Measurements from ENCODE around the gene MCEE. TPM values are rescaled to one million over a fixed set of nuclear protein-coding genes. Genes with fewer than 3 reads are reported as not detected.
A peak's percentile ranks its signal among the peaks of the same experiment; 100 is the strongest.

The MCEE gene
- total RNA-seq, 1 experiment from 2014 or later = 10.9 TPM

GRCh38 chr2:71130905-71131244 is 846 bp upstream of the MCEE start:
- Histone ChIP-seq H3K27me3 (ENCODE audit: low read length) (no peaks in the 10 kb centered on the region), H3K9ac (ENCODE audit: low read length) (peak overlapping the region; percentile 97), H3K79me2 (ENCODE audit: low read length) (peaks cover 70% of the 10 kb centered on the region), H4K20me1 (ENCODE audit: low read length) (peaks cover 23% of the 10 kb centered on the region), H2AFZ (ENCODE audit: low read length) (peak overlapping the region; percentile 90), H3K4me2 (ENCODE audit: low read length) (peak overlapping the region; percentile 90), H3K27ac (ENCODE audit: low read length) (peak overlapping the region; percentile 87), H3K36me3 (ENCODE audit: low read depth, low read length) (peaks cover 25% of the 10 kb centered on the region), H3F3A (ENCODE audit: low read length, unreplicated experiment) (peaks cover 8% of the 10 kb centered on the region), H3K4me1 (ENCODE audit: insufficient read depth, low read length) (peaks cover 15% of the 10 kb centered on the region), H3K9me3 (ENCODE audit: low read length) (no peaks in the 10 kb centered on the region), H3K4me3 (ENCODE audit: low read length) (peak overlapping the region; percentile 93), H3K9me2 (replicated peaks; ENCODE audit: low read length) (no peaks in the 10 kb centered on the region)
- ATAC-seq (no peak), DNase-seq (no peak)
- ChIA-PET POLR2A (ENCODE audit: unreplicated experiment) (no interaction called here), CTCF (interaction anchor here (1.0 to 1.1 kb wide), 2 partner anchors 31 to 62 kb away, joined by 3 read pairs; partner anchors contain the start of gene NAGK)
- TF ChIP-seq EZH2phosphoT487 (IDR thresholded peaks at IDR 0.05; ENCODE audit: borderline replicate concordance, low read length) (no peak), CTCF (conservative IDR thresholded peaks at IDR 0.05; ENCODE audit: low read depth, low read length) (no peak), EZH2 (IDR thresholded peaks at IDR 0.05; ENCODE audit: low read length, unreplicated experiment) (no peak)
- intact Hi-C loops (cut with micrococcal nuclease) = no loop called here
- TSS peak; percentile 45 for BruUV-seq (replicated peaks)

DNA sequence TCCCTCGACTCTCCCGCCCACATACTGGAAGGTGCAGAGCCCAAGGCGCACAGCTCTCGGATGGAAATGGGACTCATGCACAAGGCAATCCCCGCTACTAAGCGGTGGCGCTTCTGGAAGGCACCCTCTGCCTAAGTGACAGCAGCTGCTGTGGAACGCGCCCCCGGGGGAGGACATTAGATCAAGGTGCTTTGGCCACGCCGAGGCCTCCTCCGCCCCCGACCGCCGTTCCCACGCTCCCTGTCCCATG is 202 bp downstream of the MCEE start:
- BruUV-seq (replicated peaks) = no TSS peak
- no peak for TF ChIP-seq CTCF (conservative IDR thresholded peaks at IDR 0.05; ENCODE audit: low read depth, low read length)
- TF ChIP-seq EZH2phosphoT487 (IDR thresholded peaks at IDR 0.05; ENCODE audit: borderline replicate concordance, low read length) = no peak
- no peak for TF ChIP-seq EZH2 (IDR thresholded peaks at IDR 0.05; ENCODE audit: low read length, unreplicated experiment)
- no peaks in the 10 kb centered on the region for H3K9me2 ChIP-seq (replicated peaks; ENCODE audit: low read length)
- ChIA-PET POLR2A (ENCODE audit: unreplicated experiment) (no interaction called here), CTCF (interaction anchor here (0.6 kb wide), 1 partner anchor 29 kb away, joined by 4 read pairs; no protein-coding TSS in a partner anchor)
- H4K20me1 ChIP-seq (ENCODE audit: low read length) = peaks cover 23% of the 10 kb centered on the region
- peak overlapping the region; percentile 93 for H3K4me3 ChIP-seq (ENCODE audit: low read length)
- no peaks in the 10 kb centered on the region for H3K9me3 ChIP-seq (ENCODE audit: low read length)
- peak; percentile 80 for DNase-seq
- H3K9ac ChIP-seq (ENCODE audit: low read length) = peak overlapping the region; percentile 97
- H3K4me1 ChIP-seq (ENCODE audit: insufficient read depth, low read length) = peaks cover 15% of the 10 kb centered on the region
- H3K27ac ChIP-seq (ENCODE audit: low read length) = peak overlapping the region; percentile 87
- peak overlapping the region; percentile 90 for H2AFZ ChIP-seq (ENCODE audit: low read length)
- intact Hi-C loops (cut with micrococcal nuclease) = loop anchor here (1.0 kb wide), 1 partner anchor 62 kb away; the partner anchor contains the start of gene NAGK
- H3K27me3 ChIP-seq (ENCODE audit: low read length) = no peaks in the 10 kb centered on the region
- H3K79me2 ChIP-seq (ENCODE audit: low read length) = peaks cover 70% of the 10 kb centered on the region
- peaks cover 21% of the 10 kb centered on the region for H3K36me3 ChIP-seq (ENCODE audit: low read depth, low read length)
- H3K4me2 ChIP-seq (ENCODE audit: low read length) = peak overlapping the region; percentile 90
- peaks cover 8% of the 10 kb centered on the region for H3F3A ChIP-seq (ENCODE audit: low read length, unreplicated experiment)
- peak; percentile 60 for ATAC-seq

- ATAC-seq (no peak), DNase-seq (peak; percentile 45)
- ChIA-PET CTCF (interaction anchor here (0.6 kb wide), 1 partner anchor 29 kb away, joined by 4 read pairs; no protein-coding TSS in a partner anchor), POLR2A (ENCODE audit: unreplicated experiment) (no interaction called here)
- Histone ChIP-seq H3K9ac (ENCODE audit: low read length) (peak overlapping the region; percentile 97), H3K4me2 (ENCODE audit: low read length) (peak overlapping the region; percentile 90), H3K9me2 (replicated peaks; ENCODE audit: low read length) (no peaks in the 10 kb centered on the region), H2AFZ (ENCODE audit: low read length) (peak overlapping the region; percentile 90), H3K9me3 (ENCODE audit: low read length) (no peaks in the 10 kb centered on the region), H3K27me3 (ENCODE audit: low read length) (no peaks in the 10 kb centered on the region), H3F3A (ENCODE audit: low read length, unreplicated experiment) (peaks cover 8% of the 10 kb centered on the region), H3K4me3 (ENCODE audit: low read length) (peak overlapping the region; percentile 93), H3K27ac (ENCODE audit: low read length) (peak overlapping the region; percentile 87), H3K4me1 (ENCODE audit: insufficient read depth, low read length) (peaks cover 15% of the 10 kb centered on the region), H3K79me2 (ENCODE audit: low read length) (peaks cover 71% of the 10 kb centered on the region), H3K36me3 (ENCODE audit: low read depth, low read length) (peaks cover 17% of the 10 kb centered on the region), H4K20me1 (ENCODE audit: low read length) (peaks cover 23% of the 10 kb centered on the region)
- TF ChIP-seq EZH2 (IDR thresholded peaks at IDR 0.05; ENCODE audit: low read length, unreplicated experiment) (no peak), CTCF (conservative IDR thresholded peaks at IDR 0.05; ENCODE audit: low read depth, low read length) (no peak), EZH2phosphoT487 (IDR thresholded peaks at IDR 0.05; ENCODE audit: borderline replicate concordance, low read length) (no peak)
- intact Hi-C loops (cut with micrococcal nuclease) = loop anchor here (1.0 kb wide), 1 partner anchor 61 kb away; the partner anchor contains the start of gene NAGK
- BruUV-seq (replicated peaks) = TSS peak; percentile 64
Measured at GRCh38 chr2:71129114-71129901, 721 bp downstream of the MCEE start.
